Osteocyte (in vitro differentiated cells): ENCODE data around the gene SLC39A11. TPM values are rescaled to one million over a fixed set of nuclear protein-coding genes. Genes with fewer than 3 reads are reported as not detected.
"Not testable (repeated sequence)": the region's sequence is repeated elsewhere in the genome, so short reads cannot be mapped to it uniquely, and the experiment has no call there.

Experiments
- DNase-seq: peaks from one replicate; pipeline ENCODE4 v3.0.0; 2021; ENCODE audit warnings: mixed read lengths; ENCODE audit not compliant: unreplicated experiment; ENCODE audit errors: extremely low spot score
- H3K27ac Mint-ChIP-seq: one replicate; pipeline ENCODE4 v1.8.0; 2021; ENCODE audit warnings: mild to moderate bottlenecking, mixed read lengths; ENCODE audit not compliant: unreplicated experiment
- H3K27me3 Mint-ChIP-seq: one replicate; pipeline ENCODE4 v1.8.0; 2021; ENCODE audit warnings: mixed read lengths; ENCODE audit not compliant: unreplicated experiment
- H3K36me3 Mint-ChIP-seq: one replicate; pipeline ENCODE4 v1.8.0; 2021; ENCODE audit warnings: mixed read lengths; ENCODE audit not compliant: unreplicated experiment
- H3K4me1 Mint-ChIP-seq: one replicate; pipeline ENCODE4 v1.8.0; 2021; ENCODE audit warnings: mixed read lengths; ENCODE audit not compliant: unreplicated experiment
- H3K4me3 Mint-ChIP-seq: one replicate; pipeline ENCODE4 v1.8.0; 2021; ENCODE audit warnings: mild to moderate bottlenecking, moderate library complexity, mixed read lengths; ENCODE audit not compliant: unreplicated experiment
- H3K9me3 Mint-ChIP-seq: one replicate; pipeline ENCODE4 v1.8.0; 2021; ENCODE audit warnings: mixed read lengths; ENCODE audit not compliant: unreplicated experiment
- total RNA-seq: library from RNA; stranded (reverse); gene quantifications from 2 replicates; pipeline ENCODE4 v1.2.1, GENCODE V29; 2021
- TF ChIP-seq, protein P1 (sequence below): fragments of 200-600 bp; sonication (generic); IDR thresholded peaks from 2 replicates; pipeline ENCODE4 v1.5.0; 2021; ENCODE audit warnings: antibody characterized with exemption, mild to moderate bottlenecking, moderate library complexity

Gene SLC39A11
- total RNA-seq, 1 donor from 2014 or later: 50.2 TPM

- Mint-ChIP-seq H3K9me3 (no peaks in the 10 kb centered on the region), H3K4me3 (no peak overlapping the region), H3K4me1 (peaks cover 17% of the 10 kb centered on the region), H3K36me3 (no peaks in the 10 kb centered on the region), H3K27me3 (no peaks in the 10 kb centered on the region), H3K27ac (no peak overlapping the region)
- TF ChIP-seq, protein P1, sequence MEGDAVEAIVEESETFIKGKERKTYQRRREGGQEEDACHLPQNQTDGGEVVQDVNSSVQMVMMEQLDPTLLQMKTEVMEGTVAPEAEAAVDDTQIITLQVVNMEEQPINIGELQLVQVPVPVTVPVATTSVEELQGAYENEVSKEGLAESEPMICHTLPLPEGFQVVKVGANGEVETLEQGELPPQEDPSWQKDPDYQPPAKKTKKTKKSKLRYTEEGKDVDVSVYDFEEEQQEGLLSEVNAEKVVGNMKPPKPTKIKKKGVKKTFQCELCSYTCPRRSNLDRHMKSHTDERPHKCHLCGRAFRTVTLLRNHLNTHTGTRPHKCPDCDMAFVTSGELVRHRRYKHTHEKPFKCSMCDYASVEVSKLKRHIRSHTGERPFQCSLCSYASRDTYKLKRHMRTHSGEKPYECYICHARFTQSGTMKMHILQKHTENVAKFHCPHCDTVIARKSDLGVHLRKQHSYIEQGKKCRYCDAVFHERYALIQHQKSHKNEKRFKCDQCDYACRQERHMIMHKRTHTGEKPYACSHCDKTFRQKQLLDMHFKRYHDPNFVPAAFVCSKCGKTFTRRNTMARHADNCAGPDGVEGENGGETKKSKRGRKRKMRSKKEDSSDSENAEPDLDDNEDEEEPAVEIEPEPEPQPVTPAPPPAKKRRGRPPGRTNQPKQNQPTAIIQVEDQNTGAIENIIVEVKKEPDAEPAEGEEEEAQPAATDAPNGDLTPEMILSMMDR: no peak
- DNase-seq: no peak
These were observed 8.5 kb upstream of the SLC39A11 start for GRCh38 chr17:73101031-73101430.

GRCh38 chr17:73100363-73100762, 7.9 kb upstream of the SLC39A11 start:
- Mint-ChIP-seq H3K36me3 (no peaks in the 10 kb centered on the region), H3K27ac (no peak overlapping the region), H3K27me3 (no peaks in the 10 kb centered on the region), H3K4me1 (peaks cover 17% of the 10 kb centered on the region), H3K4me3 (no peak overlapping the region), H3K9me3 (no peaks in the 10 kb centered on the region)
- no peak for DNase-seq
- TF ChIP-seq, protein P1: no peak

GRCh38 chr17:73099511-73099910, 7.0 kb upstream of the SLC39A11 start:
- DNase-seq: no peak
- H3K4me3 Mint-ChIP-seq: no peak overlapping the region
- H3K36me3 Mint-ChIP-seq: no peaks in the 10 kb centered on the region
- H3K27ac Mint-ChIP-seq: no peak overlapping the region
- peaks cover 17% of the 10 kb centered on the region for H3K4me1 Mint-ChIP-seq
- TF ChIP-seq, protein P1: no peak
- no peaks in the 10 kb centered on the region for H3K27me3 Mint-ChIP-seq
- no peaks in the 10 kb centered on the region for H3K9me3 Mint-ChIP-seq

DNA sequence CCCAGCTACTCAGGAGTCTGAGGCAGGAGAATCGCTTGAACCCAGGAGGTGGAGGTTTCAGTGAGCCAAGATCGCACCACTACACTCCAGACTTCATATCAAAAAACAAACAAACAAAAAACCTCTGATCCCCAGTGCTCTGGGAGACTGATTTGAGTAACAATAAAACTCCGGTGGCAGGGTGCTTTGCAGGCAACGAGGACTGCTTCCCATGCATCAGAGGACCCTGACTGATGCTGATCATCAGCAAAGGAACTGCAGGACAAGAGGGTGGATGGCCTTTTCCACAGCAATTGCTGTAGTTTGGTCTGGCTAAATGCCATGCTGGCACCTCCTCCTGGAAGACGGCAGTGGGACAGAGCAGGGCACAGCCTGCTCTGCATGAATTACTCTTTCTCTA, 6.4 kb upstream of the SLC39A11 start:
- no peaks in the 10 kb centered on the region for H3K36me3 Mint-ChIP-seq
- no peak overlapping the region for H3K27ac Mint-ChIP-seq
- H3K4me1 Mint-ChIP-seq: peaks cover 15% of the 10 kb centered on the region
- no peak for DNase-seq
- H3K9me3 Mint-ChIP-seq: no peaks in the 10 kb centered on the region
- TF ChIP-seq, protein P1: no peak
- no peak overlapping the region for H3K4me3 Mint-ChIP-seq
- no peaks in the 10 kb centered on the region for H3K27me3 Mint-ChIP-seq

DNA sequence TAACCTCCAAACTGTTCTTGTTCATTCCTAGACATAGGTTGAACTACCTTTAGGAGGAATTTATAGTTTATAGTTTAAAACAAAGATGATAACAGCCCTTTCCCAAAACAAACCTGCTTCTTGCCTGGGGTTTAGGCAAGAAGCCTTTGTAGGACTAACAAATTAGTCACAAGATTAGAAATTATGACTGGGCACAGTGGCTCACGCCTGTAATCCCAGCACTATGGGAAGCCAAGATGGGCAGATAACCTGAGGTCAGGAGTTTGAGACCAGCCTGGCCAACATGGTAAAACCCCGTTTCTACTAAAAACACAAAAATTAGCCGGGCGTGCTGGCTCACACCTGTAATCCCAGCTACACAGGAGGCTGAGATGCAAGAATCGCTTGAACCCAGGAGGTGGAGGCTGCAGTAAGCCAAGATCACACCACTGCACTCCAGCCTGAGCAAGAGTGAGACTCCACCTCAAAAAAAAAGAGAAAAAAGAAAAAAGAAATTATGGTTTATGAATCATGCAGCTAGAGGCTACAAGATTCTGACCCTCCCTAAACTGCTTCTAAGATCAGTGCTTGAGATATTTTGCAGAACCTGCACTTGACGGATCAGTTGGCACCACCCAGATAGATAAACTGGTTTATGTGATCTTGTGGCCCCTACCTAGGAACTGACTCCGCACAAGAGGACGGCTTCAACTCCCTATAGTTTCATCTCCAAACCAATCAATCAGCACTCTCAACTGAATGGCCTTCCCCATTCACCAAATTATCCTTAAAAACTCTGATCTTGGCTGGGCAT, 5.7 kb upstream of the SLC39A11 start:
- not testable (repeated sequence) for H3K27ac Mint-ChIP-seq, H3K4me3 Mint-ChIP-seq, H3K9me3 Mint-ChIP-seq, H3K36me3 Mint-ChIP-seq, H3K27me3 Mint-ChIP-seq, DNase-seq
- peaks cover 12% of the 10 kb centered on the region for H3K4me1 Mint-ChIP-seq
